Left cardiac atrium (tissue), 4 donors: ENCODE measurements around the gene HEXD. TPM values are rescaled to one million over a fixed set of nuclear protein-coding genes. Genes with fewer than 3 reads are reported as not detected.
"Not testable (repeated sequence)": the region's sequence is repeated elsewhere in the genome, so short reads cannot be mapped to it uniquely, and the experiment has no call there.

ENCODE experiments used
- ATAC-seq, 2 donors: fragments of 200-7000 bp; cut with Tn5 transposase; one replicate each; pipeline ENCODE4 v1.9.1; 2020; ENCODE audit warnings: mild to moderate bottlenecking in 2 of 2, moderate library complexity in 2 of 2
- DNase-seq: peaks from one replicate; pipeline ENCODE4 v3.0.0-alpha.2; 2020
- intact Hi-C, 2 donors: fragments of 100-400 bp; cut with DNase I; formaldehyde crosslinking; loops; one replicate each; pipeline versions ENCODE4 v1.14.1 to v1.15.1; 2022 to 2023
- long read RNA-seq: library from polyadenylated mRNA; unstranded; transcript quantifications from one replicate; pipeline ENCODE4 v2.0.0, GENCODE V29; 2021
- total RNA-seq, 2 donors: library from RNA; stranded (reverse); fragmentation: NEBNext Ultra II Directional; extraction: Animal tissue kit (Norgen Biotek cat#: 25700); gene quantifications; one replicate each; pipeline ENCODE4 v1.2.1, GENCODE V29; 2021
- donor health status: DM: no; HTN: yes; CAD: no.
- donor health status: DM: no; HTN: yes; CAD: no; lungs with severe emphysema.
- donor health status: DM: yes; HTN: yes; CAD: no.
- donor health status: Dilated cardiomyopathy.

The HEXD gene
- 10 to 100 TPM; 14.3 to 16.3 TPM for total RNA-seq
- long read RNA-seq, partial matches to known transcripts = 0 of 2 reads
- long read RNA-seq, other reads (novel, unspliced or antisense) = 2 of 2 reads

- DNase-seq = peak; percentile 87
- intact Hi-C loops = no loop called here
- ATAC-seq = peak; percentile 96
These were observed at the start of gene HEXD, which contains the start of gene OGFOD3 for GRCh38 chr17:82418001-82418986. Gene HEXD, plus strand, starts transcription at chr17:82418347. Its CDS starts 1,453 bp downstream, at chr17:82419800. Gene OGFOD3, minus strand, starts transcription at chr17:82418586. Its CDS starts 101 bp downstream, at chr17:82418485.

- DNase-seq (no peak), ATAC-seq (no peak)
- intact Hi-C loops = no loop called here
These were observed 48.9 kb upstream of the HEXD start for GRCh38 chr17:82369211-82369610.

GRCh38 chr17:82370471-82371332, 47.4 kb upstream of the HEXD start:
- intact Hi-C loops = no loop called here
- DNase-seq = peak; percentile 18
- no peak for ATAC-seq

- intact Hi-C loops = no loop called here
- peak in 1 of 2 donors; percentile 36 for ATAC-seq
- DNase-seq = peak; percentile 16
These were observed 46.6 kb upstream of the HEXD start, which contains the start of gene UTS2R for GRCh38 chr17:82371333-82372248. Gene UTS2R, plus strand, starts transcription at chr17:82371765. Its CDS starts 2,560 bp downstream, at chr17:82374325.

GRCh38 chr17:82372249-82373071, 45.7 kb upstream of the HEXD start:
- DNase-seq (peak; percentile 18), ATAC-seq (peak in 1 of 2 donors; percentile 38)
- intact Hi-C loops = no loop called here

GRCh38 chr17:82373072-82373452, 45.1 kb upstream of the HEXD start:
- ATAC-seq, DNase-seq, intact Hi-C loops: not testable (repeated sequence)

GRCh38 chr17:82373731-82374625, 44.2 kb upstream of the HEXD start:
- no peak for ATAC-seq
- intact Hi-C loops = no loop called here
- DNase-seq = peak; percentile 13

GRCh38 chr17:82374626-82375331, 43.4 kb upstream of the HEXD start:
- DNase-seq (peak; percentile 8), ATAC-seq (no peak)
- intact Hi-C loops = no loop called here

GRCh38 chr17:82375359-82376041, 42.6 kb upstream of the HEXD start:
- ATAC-seq = no peak
- intact Hi-C loops = no loop called here
- peak; percentile 14 for DNase-seq

GRCh38 chr17:82376042-82376730, 42.0 kb upstream of the HEXD start:
- no peak for ATAC-seq

GRCh38 chr17:82377294-82377693, 40.9 kb upstream of the HEXD start:
- intact Hi-C loops, ATAC-seq, DNase-seq: not testable (repeated sequence)

More at GRCh38 chr17:82376042-82376730, 42.0 kb upstream of the HEXD start:
- intact Hi-C loops = no loop called here
- DNase-seq = peak; percentile 14

GRCh38 chr17:82377924-82378740, 40.0 kb upstream of the HEXD start:
- intact Hi-C loops = no loop called here
- ATAC-seq (no peak), DNase-seq (peak; percentile 11)

- intact Hi-C loops = no loop called here
- ATAC-seq = no peak
These were observed 39.5 kb upstream of the HEXD start for GRCh38 chr17:82378741-82379021.

More at GRCh38 chr17:82378741-82379021, 39.5 kb upstream of the HEXD start:
- no peak for DNase-seq
